DND-41 (cell line): ENCODE measurements around the gene NANOS3.

Experiments used
- EZH2 ChIP-seq: IDR thresholded peaks from 3 replicates; pipeline ENCODE4 v1.6.1; 2012; ENCODE audit warnings: borderline replicate concordance, low read depth, mild to moderate bottlenecking, moderate library complexity, low read length, inconsistent platforms; ENCODE audit not compliant: severe bottlenecking
- TF ChIP-seq, protein P1 (sequence below): IDR thresholded peaks from 2 replicates; pipeline ENCODE4 v1.5.1; 2012; ENCODE audit warnings: borderline replicate concordance, low read length, moderate library complexity, mild to moderate bottlenecking; ENCODE audit not compliant: poor library complexity, severe bottlenecking; ENCODE audit errors: extremely low read depth

- TF ChIP-seq EZH2: no peak
- TF ChIP-seq, protein P1, sequence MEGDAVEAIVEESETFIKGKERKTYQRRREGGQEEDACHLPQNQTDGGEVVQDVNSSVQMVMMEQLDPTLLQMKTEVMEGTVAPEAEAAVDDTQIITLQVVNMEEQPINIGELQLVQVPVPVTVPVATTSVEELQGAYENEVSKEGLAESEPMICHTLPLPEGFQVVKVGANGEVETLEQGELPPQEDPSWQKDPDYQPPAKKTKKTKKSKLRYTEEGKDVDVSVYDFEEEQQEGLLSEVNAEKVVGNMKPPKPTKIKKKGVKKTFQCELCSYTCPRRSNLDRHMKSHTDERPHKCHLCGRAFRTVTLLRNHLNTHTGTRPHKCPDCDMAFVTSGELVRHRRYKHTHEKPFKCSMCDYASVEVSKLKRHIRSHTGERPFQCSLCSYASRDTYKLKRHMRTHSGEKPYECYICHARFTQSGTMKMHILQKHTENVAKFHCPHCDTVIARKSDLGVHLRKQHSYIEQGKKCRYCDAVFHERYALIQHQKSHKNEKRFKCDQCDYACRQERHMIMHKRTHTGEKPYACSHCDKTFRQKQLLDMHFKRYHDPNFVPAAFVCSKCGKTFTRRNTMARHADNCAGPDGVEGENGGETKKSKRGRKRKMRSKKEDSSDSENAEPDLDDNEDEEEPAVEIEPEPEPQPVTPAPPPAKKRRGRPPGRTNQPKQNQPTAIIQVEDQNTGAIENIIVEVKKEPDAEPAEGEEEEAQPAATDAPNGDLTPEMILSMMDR: no peak
Observed at GRCh38 chr19:13914777-13915176, 37.8 kb downstream of the NANOS3 start.
